ENCODE data around the gene HELZ2. TPM values are rescaled to one million over a fixed set of nuclear protein-coding genes. Genes with fewer than 3 reads are reported as not detected.

HELZ2 gene
- total and polyA plus RNA-seq, 2 donors from 2014 or later = 3.2 to 40.7 TPM

DNA sequence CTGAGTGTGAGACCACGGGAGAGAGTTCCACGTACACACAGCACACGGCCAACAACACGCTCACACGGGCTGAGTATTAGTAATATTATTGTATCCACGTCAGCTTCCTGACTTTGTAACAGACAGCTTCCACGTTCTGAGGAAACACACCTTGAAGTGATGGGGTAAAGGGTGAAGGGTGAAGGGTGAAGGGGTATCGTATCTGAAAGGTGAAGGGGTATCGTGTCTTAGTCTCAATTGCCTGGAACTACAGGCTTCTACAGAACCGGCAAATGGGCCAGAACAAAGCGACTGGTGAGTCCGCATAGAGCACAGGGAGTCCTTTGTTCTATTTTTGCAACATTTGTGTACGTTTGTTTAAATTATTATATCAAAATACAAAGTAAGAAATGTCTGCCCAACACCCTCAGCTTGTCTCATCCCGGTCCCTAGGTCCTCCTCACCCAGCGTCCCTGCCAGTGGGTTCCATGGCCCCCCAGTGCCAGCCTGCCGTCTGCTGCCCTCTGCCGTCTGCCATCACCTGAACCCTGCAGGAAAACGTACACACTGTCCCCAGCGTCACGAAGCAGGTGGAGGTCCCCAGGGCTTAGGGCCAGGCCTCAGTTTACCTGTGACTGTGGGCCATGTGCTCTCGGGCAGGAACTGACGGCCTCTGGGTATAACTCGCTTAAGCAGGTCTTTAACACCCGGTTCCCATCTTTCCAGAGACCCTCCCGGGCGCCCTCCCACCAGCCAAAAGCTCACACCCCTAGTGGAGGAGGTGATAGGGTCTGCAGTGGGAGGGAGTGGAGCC lies 4.4 kb upstream of the HELZ2 start:
- Histone ChIP-seq H3K9ac (ENCODE audit: low read length in 3 of 3) (no peak overlapping the region), H3K4me1 (ENCODE audit: control insufficient read depth in 2 of 3, insufficient read depth in 2 of 3, low read depth in 1 of 3, low read length in 3 of 3) (peaks cover 0 to 4% (median 0%) of the 10 kb centered on the region in 3 donors), H3K36me3 (ENCODE audit: control insufficient read depth in 2 of 3, insufficient read depth in 3 of 3, low read length in 3 of 3) (no peaks in the 10 kb centered on the region), H3K4me3 (ENCODE audit: low read length in 3 of 3) (no peak overlapping the region), H3K9me3 (ENCODE audit: control insufficient read depth in 2 of 3, insufficient read depth in 1 of 3, low read length in 3 of 3) (no peaks in the 10 kb centered on the region), H3K27me3 (ENCODE audit: control insufficient read depth, insufficient read depth, low read length) (no peaks in the 10 kb centered on the region), H3K27ac (ENCODE audit: low read depth in 2 of 2, low read length in 2 of 2) (no peak overlapping the region)
- intact Hi-C loops (cut with DNase I) = no loop called here
- DNase-seq = no peak
- TF ChIP-seq, protein P1, sequence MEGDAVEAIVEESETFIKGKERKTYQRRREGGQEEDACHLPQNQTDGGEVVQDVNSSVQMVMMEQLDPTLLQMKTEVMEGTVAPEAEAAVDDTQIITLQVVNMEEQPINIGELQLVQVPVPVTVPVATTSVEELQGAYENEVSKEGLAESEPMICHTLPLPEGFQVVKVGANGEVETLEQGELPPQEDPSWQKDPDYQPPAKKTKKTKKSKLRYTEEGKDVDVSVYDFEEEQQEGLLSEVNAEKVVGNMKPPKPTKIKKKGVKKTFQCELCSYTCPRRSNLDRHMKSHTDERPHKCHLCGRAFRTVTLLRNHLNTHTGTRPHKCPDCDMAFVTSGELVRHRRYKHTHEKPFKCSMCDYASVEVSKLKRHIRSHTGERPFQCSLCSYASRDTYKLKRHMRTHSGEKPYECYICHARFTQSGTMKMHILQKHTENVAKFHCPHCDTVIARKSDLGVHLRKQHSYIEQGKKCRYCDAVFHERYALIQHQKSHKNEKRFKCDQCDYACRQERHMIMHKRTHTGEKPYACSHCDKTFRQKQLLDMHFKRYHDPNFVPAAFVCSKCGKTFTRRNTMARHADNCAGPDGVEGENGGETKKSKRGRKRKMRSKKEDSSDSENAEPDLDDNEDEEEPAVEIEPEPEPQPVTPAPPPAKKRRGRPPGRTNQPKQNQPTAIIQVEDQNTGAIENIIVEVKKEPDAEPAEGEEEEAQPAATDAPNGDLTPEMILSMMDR (IDR thresholded peaks at IDR 0.05; ENCODE audit: borderline replicate concordance, extremely low read depth, insufficient read depth) = no peak
- no peak for FAIRE-seq

DNA sequence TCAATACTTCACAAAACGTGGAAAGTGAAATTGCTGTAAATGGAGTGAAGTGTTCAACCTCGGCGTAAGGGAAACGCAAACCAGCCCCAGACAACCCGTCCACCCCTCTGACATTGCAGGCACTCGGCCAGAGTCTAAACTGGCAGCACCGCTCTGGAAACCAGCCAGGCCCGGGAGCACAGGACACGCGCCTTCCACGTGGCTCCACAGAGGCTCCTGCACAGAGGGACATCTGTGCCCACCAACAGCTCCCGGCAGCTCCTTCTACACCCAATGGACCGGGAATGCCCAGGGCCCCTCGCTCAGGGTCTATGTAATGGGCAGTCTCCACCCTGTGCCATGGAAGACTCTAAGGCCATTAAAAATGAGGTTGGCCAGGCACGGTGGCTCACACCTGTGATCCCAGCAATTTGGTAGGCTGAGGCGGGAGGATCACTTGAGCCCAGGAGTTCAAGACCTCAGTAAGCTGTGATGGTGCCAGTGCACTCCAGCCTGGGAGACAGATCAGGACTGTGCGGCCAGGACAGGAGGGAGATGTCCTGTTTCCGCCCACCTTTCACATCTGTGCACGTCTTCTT lies 3.4 kb upstream of the HELZ2 start:
- H3K4me1 ChIP-seq (ENCODE audit: control insufficient read depth in 2 of 3, insufficient read depth in 2 of 3, low read depth in 1 of 3, low read length in 3 of 3) = peaks cover 0 to 10% (median 0%) of the 10 kb centered on the region in 3 donors
- DNase-seq = peak in 1 of 5 donors; percentile 83
- TF ChIP-seq, protein P1 (IDR thresholded peaks at IDR 0.05; ENCODE audit: borderline replicate concordance, extremely low read depth, insufficient read depth) = no peak
- no peak for FAIRE-seq
- H3K36me3 ChIP-seq (ENCODE audit: control insufficient read depth in 2 of 3, insufficient read depth in 3 of 3, low read length in 3 of 3) = no peaks in the 10 kb centered on the region
- H3K27me3 ChIP-seq (ENCODE audit: control insufficient read depth, insufficient read depth, low read length) = no peaks in the 10 kb centered on the region
- intact Hi-C loops (cut with DNase I) = no loop called here
- H3K9me3 ChIP-seq (ENCODE audit: control insufficient read depth in 2 of 3, insufficient read depth in 1 of 3, low read length in 3 of 3) = no peaks in the 10 kb centered on the region
- no peak overlapping the region for H3K27ac ChIP-seq (ENCODE audit: low read depth in 2 of 2, low read length in 2 of 2)
- no peak overlapping the region for H3K4me3 ChIP-seq (ENCODE audit: low read length in 3 of 3)
- H3K9ac ChIP-seq (ENCODE audit: low read length in 3 of 3) = no peak overlapping the region

DNA sequence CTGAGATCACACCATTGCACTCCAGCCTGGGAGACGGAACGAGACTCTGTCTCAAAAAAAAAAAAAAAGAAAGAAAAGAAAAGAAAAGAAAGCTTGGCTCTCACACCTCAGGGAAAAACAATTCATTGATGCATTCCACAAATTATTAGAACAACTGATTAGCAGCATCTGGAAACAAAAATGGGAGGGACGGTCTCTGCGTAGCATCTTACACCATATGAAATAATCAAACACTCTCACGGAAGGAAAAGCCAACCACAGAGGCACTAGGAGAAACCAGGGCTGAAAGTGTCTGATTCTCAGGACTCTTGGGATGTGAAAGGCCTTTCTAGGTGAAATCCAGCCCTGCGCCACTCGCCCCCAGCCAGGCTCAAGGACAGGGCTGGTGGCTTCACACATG lies 2.3 kb upstream of the HELZ2 start:
- Histone ChIP-seq H3K4me3 (ENCODE audit: low read length in 3 of 3) (no peak overlapping the region), H3K36me3 (ENCODE audit: control insufficient read depth in 2 of 3, insufficient read depth in 3 of 3, low read length in 3 of 3) (no peaks in the 10 kb centered on the region), H3K27ac (ENCODE audit: low read depth in 2 of 2, low read length in 2 of 2) (no peak overlapping the region), H3K9me3 (ENCODE audit: control insufficient read depth in 2 of 3, insufficient read depth in 1 of 3, low read length in 3 of 3) (no peaks in the 10 kb centered on the region), H3K9ac (ENCODE audit: low read length in 3 of 3) (no peak overlapping the region), H3K4me1 (ENCODE audit: control insufficient read depth in 2 of 3, insufficient read depth in 2 of 3, low read depth in 1 of 3, low read length in 3 of 3) (peaks cover 0 to 10% (median 0%) of the 10 kb centered on the region in 3 donors), H3K27me3 (ENCODE audit: control insufficient read depth, insufficient read depth, low read length) (no peaks in the 10 kb centered on the region)
- TF ChIP-seq, protein P1 (IDR thresholded peaks at IDR 0.05; ENCODE audit: borderline replicate concordance, extremely low read depth, insufficient read depth) = no peak
- DNase-seq = no peak
- no peak for FAIRE-seq
- intact Hi-C loops (cut with DNase I) = no loop called here
